Lower leg skin (tissue), 4 donors: ENCODE measurements around the gene BRD7. TPM values are rescaled to one million over a fixed set of nuclear protein-coding genes. Genes with fewer than 3 reads are reported as not detected.

Source experiments
- DNase-seq, 2 donors: peaks; one replicate each; pipeline ENCODE4 v3.0.0-alpha.2; 2019; ENCODE audit warnings: low spot score in 2 of 2
- H3K4me3 ChIP-seq: fragments of 200-600 bp; sonication (generic); 2 replicates; pipeline ENCODE4 v1.5.1; 2017; ENCODE audit warnings: mild to moderate bottlenecking, low read depth; ENCODE audit not compliant: poor library complexity, severe bottlenecking
- CTCF ChIP-seq, 3 donors: fragments of 450-650 bp; IDR thresholded peaks; one replicate each; pipeline ENCODE4 v1.5.1; 2016; ENCODE audit warnings: antibody characterized with exemption in 3 of 3, mild to moderate bottlenecking in 3 of 3, moderate library complexity in 2 of 3
- POLR2A ChIP-seq, 2 donors: fragments of 450-650 bp; IDR thresholded peaks; one replicate each; pipeline ENCODE4 v1.6.1; 2016 to 2017; ENCODE audit warnings: antibody characterized with exemption in 2 of 2, mild to moderate bottlenecking in 1 of 2, moderate library complexity in 1 of 2
- WGBS, 2 donors: methylation state at CpG; one replicate each; pipeline ENCODE4 v1.1.5; 2018; 5-methylcytosine and 5-hydroxymethylcytosine counted together
- intact Hi-C: fragments of 100-400 bp; cut with DNase I; formaldehyde crosslinking; loops from one replicate; pipeline ENCODE4 v1.15.0; 2023; ENCODE audit warnings: low total_unique reads
- total RNA-seq, 4 donors: library from RNA; depleted of rRNA; stranded (reverse); fragments of >200 nt; gene quantifications; one replicate each; pipeline ENCODE4 v1.1.0, GENCODE V29; 2016

The BRD7 gene
- total RNA-seq, 4 donors from 2014 or later, result 48.6 to 86.3 (median 52.0) TPM

- H3K4me3 ChIP-seq, result no peak overlapping the region
- no peak for TF ChIP-seq POLR2A (IDR thresholded peaks at IDR 0.05)
- TF ChIP-seq CTCF (IDR thresholded peaks at IDR 0.05), result no peak
- 78 to 80% methylated on average over 4 to 5 of the region's 5 CpGs for WGBS, 2 donors
- intact Hi-C loops, result no loop called here
- no peak for DNase-seq
Measured at GRCh38 chr16:50285406-50286003, 83.3 kb downstream of the BRD7 start.

- DNase-seq, result peak in 1 of 2 donors; percentile 78
- no peak overlapping the region for H3K4me3 ChIP-seq
- 38 to 40% methylated on average over 14 of the region's 14 CpGs for WGBS, 2 donors
- intact Hi-C loops, result no loop called here
- no peak for TF ChIP-seq POLR2A (IDR thresholded peaks at IDR 0.05)
- TF ChIP-seq CTCF (IDR thresholded peaks at IDR 0.05), result no peak
Measured at GRCh38 chr16:50284131-50284911, 84.5 kb downstream of the BRD7 start.

DNA sequence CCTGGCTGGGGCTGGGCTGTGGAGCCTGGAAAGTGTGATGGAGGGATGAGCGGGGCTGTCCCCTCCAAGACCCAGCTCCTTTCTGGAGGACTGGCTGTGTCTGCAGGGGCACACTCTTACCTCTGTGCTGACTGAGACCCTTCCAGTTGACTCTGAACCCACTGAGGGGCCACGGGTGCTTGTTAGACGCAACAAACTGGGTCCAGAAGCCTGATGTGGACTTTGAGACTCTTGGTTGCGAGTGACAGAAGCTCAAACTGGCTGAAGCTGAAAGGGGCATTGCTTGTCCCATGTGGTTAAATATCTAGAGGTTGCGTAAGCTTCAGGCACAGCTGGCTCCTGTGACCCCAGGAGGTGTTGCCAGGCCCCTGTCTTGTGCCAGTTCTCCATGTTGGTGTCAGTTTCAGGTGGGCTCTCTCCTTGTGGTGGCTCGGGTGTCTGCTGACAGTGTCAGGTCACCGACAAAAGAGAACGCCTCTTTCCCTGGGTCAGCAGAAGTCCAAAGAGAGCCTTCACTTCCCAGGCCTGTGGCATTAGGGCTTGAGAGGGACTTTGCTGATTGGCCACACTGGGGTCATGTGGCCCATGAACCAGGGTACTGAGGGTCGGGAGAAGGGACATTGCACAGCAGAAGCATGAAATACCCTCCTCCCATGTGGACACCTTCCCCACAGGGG lies 85.7 kb downstream of the BRD7 start:
- intact Hi-C loops, result no loop called here
- no peak for DNase-seq
- TF ChIP-seq POLR2A (IDR thresholded peaks at IDR 0.05), result no peak
- TF ChIP-seq CTCF (IDR thresholded peaks at IDR 0.05), result no peak
- no peak overlapping the region for H3K4me3 ChIP-seq
- WGBS, 2 donors, result 80 to 93% methylated on average over 9 of the region's 9 CpGs

DNA sequence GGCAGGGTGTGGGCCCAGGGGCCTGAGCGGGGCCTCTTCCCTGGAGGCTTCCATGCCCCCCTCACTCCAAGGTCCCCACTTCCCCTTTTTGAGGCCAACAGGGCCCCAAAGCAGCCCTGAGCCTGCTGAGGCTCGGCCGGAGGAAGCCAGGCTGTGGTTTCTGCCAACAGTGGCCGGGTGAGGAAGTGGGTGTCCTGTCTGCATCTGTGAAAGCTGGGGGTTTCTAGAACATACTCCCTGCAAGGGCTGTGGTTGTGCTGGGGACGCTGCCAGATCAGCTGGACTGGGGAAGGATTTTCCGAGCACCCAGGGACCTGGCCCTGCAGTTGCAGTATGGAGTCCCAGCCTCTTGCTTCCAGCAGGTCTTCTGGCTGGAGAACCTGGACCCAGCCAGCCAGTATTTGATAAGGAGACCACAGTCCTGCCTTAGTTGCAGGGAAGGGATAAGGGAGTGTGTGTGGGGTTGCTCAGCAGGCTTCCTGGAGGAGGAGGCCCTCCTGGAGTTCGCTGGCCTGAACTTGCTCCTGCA lies 86.7 kb downstream of the BRD7 start:
- no peak for TF ChIP-seq CTCF (IDR thresholded peaks at IDR 0.05)
- TF ChIP-seq POLR2A (IDR thresholded peaks at IDR 0.05), result peak in 1 of 2 donors; percentile 2
- no peak overlapping the region for H3K4me3 ChIP-seq
- peak; percentile 72 to 93 for DNase-seq
- 58 to 64% methylated on average over 7 of the region's 7 CpGs for WGBS, 2 donors
- intact Hi-C loops, result no loop called here

DNA sequence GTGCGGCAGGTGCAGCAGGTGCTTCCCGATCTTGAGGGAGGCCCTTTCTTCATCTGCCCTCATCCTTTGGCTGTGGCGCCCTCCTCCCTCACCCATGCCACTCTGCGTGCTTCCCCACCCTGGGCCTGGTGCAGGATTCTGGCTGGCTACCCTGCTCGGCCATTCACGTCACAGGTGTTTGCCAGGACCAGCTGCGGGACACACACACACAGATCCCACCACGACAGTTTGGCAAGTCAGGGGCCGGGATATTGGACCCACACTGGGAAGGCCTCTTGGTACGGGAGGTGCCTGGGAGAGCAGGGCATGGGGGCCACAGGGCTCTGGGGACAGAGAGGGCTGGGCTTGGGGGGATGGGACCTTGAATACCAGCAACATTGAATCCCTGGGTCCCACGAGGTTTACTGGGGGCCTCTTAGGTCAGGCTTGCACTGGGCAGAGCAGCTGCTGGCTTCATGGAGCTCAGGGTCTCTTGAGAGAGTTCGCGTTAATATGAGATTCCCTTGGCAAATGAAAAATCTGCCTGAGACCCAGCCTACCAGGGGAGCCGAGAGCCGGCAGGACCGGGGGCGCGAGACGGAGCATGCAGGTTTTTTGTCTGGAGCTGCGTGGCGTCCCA lies 87.3 kb downstream of the BRD7 start:
- no peak overlapping the region for H3K4me3 ChIP-seq
- DNase-seq, result no peak
- intact Hi-C loops, result no loop called here
- TF ChIP-seq POLR2A (IDR thresholded peaks at IDR 0.05) (no peak), CTCF (IDR thresholded peaks at IDR 0.05) (no peak)
- 65 to 68% methylated on average over 20 of the region's 21 CpGs for WGBS, 2 donors
